ENCODE results near the gene NOC3L. TPM values are rescaled to one million over a fixed set of nuclear protein-coding genes. Genes with fewer than 3 reads are reported as not detected.

The NOC3L gene
- total and polyA plus RNA-seq, 2 donors from 2014 or later, result 6.0 to 17.7 TPM

DNA sequence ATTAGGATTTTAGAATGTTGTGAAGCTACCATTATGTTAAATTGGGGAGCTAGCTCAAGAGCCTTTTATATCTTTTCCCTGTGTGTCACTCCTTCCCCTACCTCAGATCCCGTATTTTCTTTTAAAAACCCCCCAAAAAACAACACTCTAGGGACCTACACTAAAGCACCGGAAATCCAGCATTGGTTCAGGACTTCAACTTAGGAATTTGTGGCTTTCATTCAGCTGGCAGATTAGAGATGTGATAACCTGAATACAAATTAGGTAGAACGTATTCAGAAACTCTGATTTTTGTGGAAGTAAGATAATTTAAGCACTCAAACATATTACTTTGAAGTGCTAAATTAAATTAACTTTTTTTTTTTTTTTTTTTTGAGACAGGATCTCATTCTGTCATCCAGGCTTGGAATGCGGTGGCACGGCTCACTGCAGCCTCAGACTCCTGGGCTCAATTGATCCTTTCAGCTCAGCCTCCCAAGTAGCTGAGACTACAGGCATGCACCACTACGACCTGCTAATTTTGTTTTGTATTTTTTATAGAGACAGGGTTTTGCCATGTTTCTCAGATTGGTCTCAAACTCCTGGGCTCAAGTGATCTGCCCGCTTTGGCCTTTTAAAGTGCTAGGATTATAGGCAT lies 46.4 kb upstream of the NOC3L start:
- Histone ChIP-seq H3K9me3 (ENCODE audit: control insufficient read depth in 2 of 3, insufficient read depth in 1 of 3, low read length in 3 of 3) (no peaks in the 10 kb centered on the region), H3K9ac (ENCODE audit: low read length in 3 of 3) (no peak overlapping the region), H3K36me3 (ENCODE audit: control insufficient read depth in 2 of 3, insufficient read depth in 3 of 3, low read length in 3 of 3) (no peaks in the 10 kb centered on the region), H3K27me3 (ENCODE audit: control insufficient read depth, insufficient read depth, low read length) (no peaks in the 10 kb centered on the region), H3K4me1 (ENCODE audit: control insufficient read depth in 2 of 3, insufficient read depth in 2 of 3, low read depth in 1 of 3, low read length in 3 of 3) (peaks cover 0 to 8% (median 2%) of the 10 kb centered on the region in 3 donors), H3K27ac (ENCODE audit: low read depth in 2 of 2, low read length in 2 of 2) (no peak overlapping the region), H3K4me3 (ENCODE audit: low read length in 3 of 3) (no peak overlapping the region)
- TF ChIP-seq, protein P1, sequence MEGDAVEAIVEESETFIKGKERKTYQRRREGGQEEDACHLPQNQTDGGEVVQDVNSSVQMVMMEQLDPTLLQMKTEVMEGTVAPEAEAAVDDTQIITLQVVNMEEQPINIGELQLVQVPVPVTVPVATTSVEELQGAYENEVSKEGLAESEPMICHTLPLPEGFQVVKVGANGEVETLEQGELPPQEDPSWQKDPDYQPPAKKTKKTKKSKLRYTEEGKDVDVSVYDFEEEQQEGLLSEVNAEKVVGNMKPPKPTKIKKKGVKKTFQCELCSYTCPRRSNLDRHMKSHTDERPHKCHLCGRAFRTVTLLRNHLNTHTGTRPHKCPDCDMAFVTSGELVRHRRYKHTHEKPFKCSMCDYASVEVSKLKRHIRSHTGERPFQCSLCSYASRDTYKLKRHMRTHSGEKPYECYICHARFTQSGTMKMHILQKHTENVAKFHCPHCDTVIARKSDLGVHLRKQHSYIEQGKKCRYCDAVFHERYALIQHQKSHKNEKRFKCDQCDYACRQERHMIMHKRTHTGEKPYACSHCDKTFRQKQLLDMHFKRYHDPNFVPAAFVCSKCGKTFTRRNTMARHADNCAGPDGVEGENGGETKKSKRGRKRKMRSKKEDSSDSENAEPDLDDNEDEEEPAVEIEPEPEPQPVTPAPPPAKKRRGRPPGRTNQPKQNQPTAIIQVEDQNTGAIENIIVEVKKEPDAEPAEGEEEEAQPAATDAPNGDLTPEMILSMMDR (IDR thresholded peaks at IDR 0.05; ENCODE audit: borderline replicate concordance, extremely low read depth, insufficient read depth), result no peak
- intact Hi-C loops (cut with DNase I), result no loop called here
- DNase-seq, result peak in 3 of 5 donors; percentile 22 to 52 (median 43)
- FAIRE-seq, result no peak

DNA sequence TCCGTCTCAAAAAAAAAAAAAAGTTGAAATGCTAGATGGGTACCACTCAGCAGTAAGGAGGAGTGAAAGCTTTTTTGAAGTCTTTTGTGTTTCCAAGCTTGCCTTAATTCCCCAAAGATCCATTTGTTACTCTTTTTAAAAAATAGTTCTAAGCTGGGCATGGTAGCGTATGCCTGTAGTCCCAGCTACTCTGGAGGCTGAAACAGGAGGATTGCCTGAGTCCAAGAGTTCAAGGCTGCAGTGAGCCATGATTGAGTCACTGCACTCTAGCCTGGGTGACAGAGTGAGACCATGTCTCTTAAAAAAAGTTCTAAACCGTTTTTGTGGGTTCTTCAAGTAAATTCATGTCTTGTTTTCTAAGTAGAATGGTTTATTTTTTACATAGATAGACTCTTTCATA lies 44.9 kb upstream of the NOC3L start:
- FAIRE-seq (no peak), DNase-seq (no peak)
- TF ChIP-seq, protein P1 (IDR thresholded peaks at IDR 0.05; ENCODE audit: borderline replicate concordance, extremely low read depth, insufficient read depth), result no peak
- no peak overlapping the region for H3K9ac ChIP-seq (ENCODE audit: low read length in 3 of 3)
- H3K4me1 ChIP-seq (ENCODE audit: control insufficient read depth in 2 of 3, insufficient read depth in 2 of 3, low read depth in 1 of 3, low read length in 3 of 3), result peaks cover 0 to 8% (median 0%) of the 10 kb centered on the region in 3 donors
- no peaks in the 10 kb centered on the region for H3K9me3 ChIP-seq (ENCODE audit: control insufficient read depth in 2 of 3, insufficient read depth in 1 of 3, low read length in 3 of 3)
- H3K36me3 ChIP-seq (ENCODE audit: control insufficient read depth in 2 of 3, insufficient read depth in 3 of 3, low read length in 3 of 3), result no peaks in the 10 kb centered on the region
- no peak overlapping the region for H3K27ac ChIP-seq (ENCODE audit: low read depth in 2 of 2, low read length in 2 of 2)
- no peak overlapping the region for H3K4me3 ChIP-seq (ENCODE audit: low read length in 3 of 3)
- intact Hi-C loops (cut with DNase I), result no loop called here
- H3K27me3 ChIP-seq (ENCODE audit: control insufficient read depth, insufficient read depth, low read length), result no peaks in the 10 kb centered on the region

DNA sequence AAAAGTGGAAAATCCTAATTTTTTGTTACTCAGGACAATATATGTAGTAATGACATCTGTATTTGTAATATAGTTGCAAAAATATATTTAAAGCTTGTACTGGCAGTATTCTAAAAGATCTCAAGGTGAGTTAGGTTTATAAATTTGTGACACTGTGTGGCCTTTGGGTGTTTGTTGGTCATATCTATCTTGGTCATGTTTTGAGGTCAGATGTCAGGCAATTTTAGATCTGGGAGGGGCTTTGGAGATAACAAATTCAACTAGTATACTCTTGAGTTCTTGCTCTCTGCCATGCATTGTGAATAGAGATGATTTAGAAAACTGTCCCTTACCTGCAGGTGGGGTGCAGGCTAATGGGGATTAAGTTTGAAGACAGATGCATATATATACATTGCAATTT lies 42.7 kb upstream of the NOC3L start:
- intact Hi-C loops (cut with DNase I), result no loop called here
- TF ChIP-seq, protein P1 (IDR thresholded peaks at IDR 0.05; ENCODE audit: borderline replicate concordance, extremely low read depth, insufficient read depth), result no peak
- Histone ChIP-seq H3K27ac (ENCODE audit: low read depth in 2 of 2, low read length in 2 of 2) (no peak overlapping the region), H3K9me3 (ENCODE audit: control insufficient read depth in 2 of 3, insufficient read depth in 1 of 3, low read length in 3 of 3) (no peaks in the 10 kb centered on the region), H3K4me3 (ENCODE audit: low read length in 3 of 3) (no peak overlapping the region), H3K9ac (ENCODE audit: low read length in 3 of 3) (no peak overlapping the region), H3K36me3 (ENCODE audit: control insufficient read depth in 2 of 3, insufficient read depth in 3 of 3, low read length in 3 of 3) (no peaks in the 10 kb centered on the region), H3K4me1 (ENCODE audit: control insufficient read depth in 2 of 3, insufficient read depth in 2 of 3, low read depth in 1 of 3, low read length in 3 of 3) (peaks cover 0 to 2% (median 0%) of the 10 kb centered on the region in 3 donors), H3K27me3 (ENCODE audit: control insufficient read depth, insufficient read depth, low read length) (no peaks in the 10 kb centered on the region)
- DNase-seq, result no peak
- peak; percentile 45 for FAIRE-seq
